ENCODE measurements around the gene NINJ2.

NINJ2 gene

DNA sequence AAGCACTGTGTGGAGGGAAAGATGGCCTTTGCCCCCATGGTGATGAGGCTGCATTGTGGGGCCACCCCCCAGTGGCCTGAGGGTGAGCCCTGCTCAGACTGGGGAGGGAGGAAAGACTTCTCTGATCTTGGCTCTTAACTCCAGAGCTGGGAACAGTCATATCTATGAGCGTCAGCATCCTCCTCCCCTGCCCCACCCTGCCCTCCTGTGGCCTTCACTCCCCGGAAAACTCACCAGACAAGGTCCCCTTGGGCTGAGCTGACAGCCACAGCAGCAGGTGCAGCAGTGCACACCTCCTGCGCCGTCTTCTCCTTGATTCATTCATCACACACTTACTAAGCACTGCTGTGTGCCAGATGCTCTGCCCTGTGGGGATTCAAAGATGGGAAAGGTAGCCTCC is 104.7 kb downstream of the NINJ2 start:
- POLR2A ChIA-PET: no interaction called here
- H3K4me3 ChIP-seq (ENCODE audit: low read depth, low read length): no peak overlapping the region
- DNase-seq (ENCODE audit: low read depth, low spot score): no peak
- CTCF ChIA-PET: interaction anchor here (0.8 to 7.5 kb wide), 8 partner anchors 10 to 393 kb away, joined by 3 to 46 read pairs (median 6); no protein-coding TSS in a partner anchor
- no peak for TF ChIP-seq CTCF (IDR thresholded peaks at IDR 0.05; ENCODE audit: insufficient read depth, low read length, missing control alignments)

DNA sequence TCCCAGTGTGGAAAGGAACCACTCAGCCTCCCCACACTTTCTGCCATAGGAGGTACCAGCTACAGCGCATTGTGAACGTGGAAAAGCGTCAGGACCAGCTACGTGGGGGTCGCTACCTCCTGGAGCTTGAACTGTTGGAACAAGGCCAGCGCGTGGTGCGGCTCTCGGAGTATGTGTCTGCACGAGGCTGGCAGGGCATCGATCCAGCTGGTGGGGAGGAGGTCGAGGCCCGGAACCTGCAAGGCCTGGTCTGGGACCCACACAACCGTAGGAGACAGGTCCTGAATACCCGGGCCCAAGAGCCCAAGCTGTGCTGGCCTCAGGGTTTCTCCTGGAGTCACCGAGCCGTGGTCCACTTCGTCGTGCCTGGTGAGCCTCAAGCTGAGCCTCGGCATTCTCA is 106.7 kb downstream of the NINJ2 start:
- CTCF ChIA-PET: interaction anchor here (1.9 to 7.5 kb wide), 5 partner anchors 9 to 114 kb away, joined by 6 to 46 read pairs (median 13); no protein-coding TSS in a partner anchor
- POLR2A ChIA-PET: no interaction called here
- TF ChIP-seq CTCF (IDR thresholded peaks at IDR 0.05; ENCODE audit: insufficient read depth, low read length, missing control alignments): no peak
- no peak for DNase-seq (ENCODE audit: low read depth, low spot score)
- no peak overlapping the region for H3K4me3 ChIP-seq (ENCODE audit: low read depth, low read length)

GRCh38 chr12:554001-554285 is 109.3 kb downstream of the NINJ2 start:
- H3K4me3 ChIP-seq (ENCODE audit: low read depth, low read length): no peak overlapping the region
- ChIA-PET POLR2A (no interaction called here), CTCF (interaction anchor here (1.0 to 3.7 kb wide), 5 partner anchors 9 to 112 kb away, joined by 3 to 23 read pairs (median 4); no protein-coding TSS in a partner anchor)
- no peak for TF ChIP-seq CTCF (IDR thresholded peaks at IDR 0.05; ENCODE audit: insufficient read depth, low read length, missing control alignments)
- no peak for DNase-seq (ENCODE audit: low read depth, low spot score)

- POLR2A ChIA-PET: no interaction called here
- no peak for TF ChIP-seq CTCF (IDR thresholded peaks at IDR 0.05; ENCODE audit: insufficient read depth, low read length, missing control alignments)
- CTCF ChIA-PET: interaction anchor here (1.0 to 3.7 kb wide), 4 partner anchors 9 to 111 kb away, joined by 3 to 27 read pairs (median 14); no protein-coding TSS in a partner anchor
- no peak overlapping the region for H3K4me3 ChIP-seq (ENCODE audit: low read depth, low read length)
- DNase-seq (ENCODE audit: low read depth, low spot score): no peak
Observed at GRCh38 chr12:553216-554000, 109.8 kb downstream of the NINJ2 start.

DNA sequence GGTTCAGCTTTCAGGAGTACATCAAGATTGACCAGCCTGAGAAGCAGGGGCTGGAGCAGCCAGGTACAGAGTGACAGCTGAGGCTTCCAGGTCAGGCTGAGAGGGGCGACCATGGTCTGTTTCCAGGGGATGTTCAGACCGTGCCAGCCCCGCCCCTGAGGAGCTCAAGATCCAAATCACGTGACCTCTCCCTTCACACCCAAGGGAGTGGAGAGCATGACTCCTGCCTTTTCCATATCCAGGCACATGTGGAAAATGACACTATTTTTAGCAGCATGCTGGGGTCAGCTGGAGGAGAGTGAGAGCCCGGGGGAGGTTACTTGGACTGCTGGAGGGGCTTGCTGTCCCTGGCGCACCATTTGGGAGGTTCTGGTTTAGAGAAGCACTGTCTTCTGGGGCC is 110.8 kb downstream of the NINJ2 start:
- ChIA-PET POLR2A (no interaction called here), CTCF (interaction anchor here (1.0 to 3.0 kb wide), 3 partner anchors 99 to 263 kb away, joined by 3 to 27 read pairs (median 26); no protein-coding TSS in a partner anchor)
- H3K4me3 ChIP-seq (ENCODE audit: low read depth, low read length): no peak overlapping the region
- TF ChIP-seq CTCF (IDR thresholded peaks at IDR 0.05; ENCODE audit: insufficient read depth, low read length, missing control alignments): no peak
- no peak for DNase-seq (ENCODE audit: low read depth, low spot score)

DNA sequence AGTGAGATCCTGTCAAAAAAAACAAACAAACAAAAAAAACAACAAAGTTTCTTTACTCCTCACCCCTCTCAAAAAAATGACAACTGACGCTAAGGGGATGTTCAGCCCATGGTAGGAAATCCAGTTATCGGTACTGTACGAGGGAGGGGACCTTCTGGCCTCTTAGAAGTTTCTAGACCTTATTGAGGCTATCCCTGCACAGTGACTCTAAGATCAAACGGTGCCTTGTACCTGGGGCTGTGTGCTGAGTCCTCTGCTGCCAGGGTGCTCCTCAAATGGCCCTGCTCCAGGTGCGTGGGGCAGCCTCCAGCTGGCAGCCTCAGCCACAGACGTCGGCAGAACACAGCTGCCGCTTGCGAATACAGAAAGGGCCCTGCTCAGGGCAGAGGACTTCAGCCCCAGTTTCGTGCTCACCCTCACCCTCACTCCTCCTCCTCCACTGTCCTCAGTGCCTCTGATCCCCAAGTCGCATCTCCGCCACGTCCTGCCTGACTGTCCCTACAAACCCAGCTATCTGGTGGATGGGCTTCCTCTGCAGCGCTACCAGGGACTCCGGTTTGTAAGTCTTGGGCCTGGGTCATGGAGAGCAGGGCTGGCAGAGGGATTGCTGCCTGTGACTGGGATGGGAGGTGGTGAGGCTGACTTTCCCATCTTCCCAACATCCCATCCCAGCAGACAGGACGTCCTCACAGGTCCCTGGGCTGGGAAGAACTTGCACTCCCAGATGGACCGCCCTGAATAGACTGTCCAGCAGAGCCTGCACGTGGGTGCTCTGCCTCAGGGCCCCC is 112.6 kb downstream of the NINJ2 start:
- ChIA-PET POLR2A (interaction anchor here (0.7 kb wide), 1 partner anchor 9 kb away, joined by 3 read pairs; no protein-coding TSS in a partner anchor), CTCF (interaction anchor here (0.9 to 3.0 kb wide), 6 partner anchors 10 to 401 kb away, joined by 3 to 27 read pairs (median 4); no protein-coding TSS in a partner anchor)
- no peak overlapping the region for H3K4me3 ChIP-seq (ENCODE audit: low read depth, low read length)
- no peak for TF ChIP-seq CTCF (IDR thresholded peaks at IDR 0.05; ENCODE audit: insufficient read depth, low read length, missing control alignments)
- DNase-seq (ENCODE audit: low read depth, low spot score): no peak

Data from AG04449 (cell line).